ENCODE measurements around the gene FAT1. TPM values are rescaled to one million over a fixed set of nuclear protein-coding genes. Genes with fewer than 3 reads are reported as not detected.
A peak's percentile ranks its signal among the peaks of the same experiment; 100 is the strongest.

FAT1 gene
- total RNA-seq, 1 experiment from 2014 or later: 107 TPM

- TF ChIP-seq EZH2 (IDR thresholded peaks at IDR 0.05; ENCODE audit: borderline replicate concordance, low read depth, low read length, poor library complexity, severe bottlenecking) (no peak), CTCF (conservative IDR thresholded peaks at IDR 0.05; ENCODE audit: low read depth, low read length) (no peak)
- ChIA-PET CTCF (no interaction called here), POLR2A (ENCODE audit: low non-redundant PET) (no interaction called here)
- peak; percentile 71 for DNase-seq (ENCODE audit: low spot score)
- intact Hi-C loops (cut with micrococcal nuclease; ENCODE audit: unreplicated experiment): no loop called here
- no TSS peak for BruUV-seq (replicated peaks)
- Histone ChIP-seq H3K36me3 (ENCODE audit: insufficient read depth, low read length, poor library complexity, severe bottlenecking) (no peaks in the 10 kb centered on the region), H3K27me3 (replicated peaks; ENCODE audit: insufficient read depth, low read depth, low read length, poor library complexity) (no peaks in the 10 kb centered on the region), H3K27ac (ENCODE audit: low read depth, low read length, poor library complexity, severe bottlenecking) (no peak overlapping the region), H3K9me3 (ENCODE audit: low read depth, low read length, poor library complexity, severe bottlenecking) (no peaks in the 10 kb centered on the region), H3K4me1 (ENCODE audit: insufficient read depth, low read length, poor library complexity, severe bottlenecking) (peaks cover 49% of the 10 kb centered on the region), H3K4me3 (ENCODE audit: low read depth, low read length, poor library complexity, severe bottlenecking) (no peak overlapping the region)
Observed at GRCh38 chr4:186676531-186677161, 47.0 kb downstream of the FAT1 start.

GRCh38 chr4:186669735-186670134 lies 53.9 kb downstream of the FAT1 start:
- H3K4me3 ChIP-seq (ENCODE audit: low read depth, low read length, poor library complexity, severe bottlenecking): no peak overlapping the region
- peaks cover 33% of the 10 kb centered on the region for H3K4me1 ChIP-seq (ENCODE audit: insufficient read depth, low read length, poor library complexity, severe bottlenecking)
- POLR2A ChIA-PET (ENCODE audit: low non-redundant PET): interaction anchor here (0.7 kb wide), 1 partner anchor 40 kb away, joined by 4 read pairs; no protein-coding TSS in a partner anchor
- H3K9me3 ChIP-seq (ENCODE audit: low read depth, low read length, poor library complexity, severe bottlenecking): no peaks in the 10 kb centered on the region
- CTCF ChIA-PET: interaction anchor here (0.5 to 1.0 kb wide), 6 partner anchors 18 to 747 kb away, joined by 3 to 5 read pairs (median 3); no protein-coding TSS in a partner anchor
- no TSS peak for BruUV-seq (replicated peaks)
- no peaks in the 10 kb centered on the region for H3K36me3 ChIP-seq (ENCODE audit: insufficient read depth, low read length, poor library complexity, severe bottlenecking)
- intact Hi-C loops (cut with micrococcal nuclease; ENCODE audit: unreplicated experiment): loop anchor here (1.0 kb wide), 1 partner anchor 54 kb away; the partner anchor contains the start of gene FAT1
- no peak for DNase-seq (ENCODE audit: low spot score)
- no peaks in the 10 kb centered on the region for H3K27me3 ChIP-seq (replicated peaks; ENCODE audit: insufficient read depth, low read depth, low read length, poor library complexity)
- TF ChIP-seq EZH2 (IDR thresholded peaks at IDR 0.05; ENCODE audit: borderline replicate concordance, low read depth, low read length, poor library complexity, severe bottlenecking) (no peak), CTCF (conservative IDR thresholded peaks at IDR 0.05; ENCODE audit: low read depth, low read length) (no peak)
- no peak overlapping the region for H3K27ac ChIP-seq (ENCODE audit: low read depth, low read length, poor library complexity, severe bottlenecking)

- Histone ChIP-seq H3K4me1 (ENCODE audit: insufficient read depth, low read length, poor library complexity, severe bottlenecking) (peaks cover 33% of the 10 kb centered on the region), H3K27me3 (replicated peaks; ENCODE audit: insufficient read depth, low read depth, low read length, poor library complexity) (no peaks in the 10 kb centered on the region), H3K9me3 (ENCODE audit: low read depth, low read length, poor library complexity, severe bottlenecking) (no peaks in the 10 kb centered on the region), H3K36me3 (ENCODE audit: insufficient read depth, low read length, poor library complexity, severe bottlenecking) (no peaks in the 10 kb centered on the region), H3K4me3 (ENCODE audit: low read depth, low read length, poor library complexity, severe bottlenecking) (no peak overlapping the region), H3K27ac (ENCODE audit: low read depth, low read length, poor library complexity, severe bottlenecking) (no peak overlapping the region)
- ChIA-PET POLR2A (ENCODE audit: low non-redundant PET) (interaction anchor here (0.7 kb wide), 1 partner anchor 39 kb away, joined by 4 read pairs; no protein-coding TSS in a partner anchor), CTCF (interaction anchor here (0.5 to 1.0 kb wide), 6 partner anchors 19 to 747 kb away, joined by 3 to 5 read pairs (median 3); no protein-coding TSS in a partner anchor)
- BruUV-seq (replicated peaks): no TSS peak
- TF ChIP-seq CTCF (conservative IDR thresholded peaks at IDR 0.05; ENCODE audit: low read depth, low read length): peak; percentile 69
- no peak for TF ChIP-seq EZH2 (IDR thresholded peaks at IDR 0.05; ENCODE audit: borderline replicate concordance, low read depth, low read length, poor library complexity, severe bottlenecking)
- DNase-seq (ENCODE audit: low spot score): peak; percentile 80
- intact Hi-C loops (cut with micrococcal nuclease; ENCODE audit: unreplicated experiment): loop anchor here (1.0 kb wide), 1 partner anchor 54 kb away; the partner anchor contains the start of gene FAT1
Observed at GRCh38 chr4:186669159-186669731, 54.4 kb downstream of the FAT1 start.

Data from A673 (cell line).